Right atrium auricular region (tissue), 2 donors: ENCODE data around the gene FMOD. TPM values are rescaled to one million over a fixed set of nuclear protein-coding genes. Genes with fewer than 3 reads are reported as not detected.

Experiments used
- DNase-seq: peaks from one replicate; pipeline ENCODE4 v3.0.0-alpha.2; 2019; ENCODE audit warnings: low spot score
- H3K27ac ChIP-seq, 2 donors: fragments of 200-600 bp; sonication (generic); 1 replicate in 1 of 2; 2 replicates in 1 of 2; pipeline ENCODE4 v1.5.1; 2016 to 2019
- H3K27me3 ChIP-seq, 2 donors: fragments of 200-600 bp; sonication (generic); one replicate each; pipeline versions ENCODE4 v1.5.1 to v1.6.0; 2017 to 2019
- H3K36me3 ChIP-seq: fragments of 200-600 bp; sonication (generic); one replicate; pipeline ENCODE4 v1.5.1; 2016
- H3K4me1 ChIP-seq, 2 donors: fragments of 200-600 bp; sonication (generic); one replicate each; pipeline versions ENCODE4 v1.5.1 to v1.6.0; 2017 to 2019
- H3K4me3 ChIP-seq, 2 donors: fragments of 200-600 bp; sonication (generic); 1 replicate in 1 of 2; 2 replicates in 1 of 2; pipeline ENCODE4 v1.5.1; 2017 to 2019; ENCODE audit warnings: mild to moderate bottlenecking in 1 of 2, moderate library complexity in 1 of 2
- H3K9me3 ChIP-seq, 2 donors: fragments of 200-600 bp; sonication (generic); one replicate each; pipeline ENCODE4 v1.5.1; 2019
- CTCF ChIP-seq, 2 donors: fragments of 200-600 bp; sonication (generic); IDR thresholded peaks; one replicate each; pipeline ENCODE4 v1.5.1; 2019; ENCODE audit warnings: antibody characterized with exemption in 2 of 2
- total RNA-seq, 2 donors: library from RNA; depleted of rRNA; stranded (reverse); fragments of >200 nt; gene quantifications; one replicate each; pipeline ENCODE4 v1.1.0, GENCODE V29; 2016

Gene FMOD
- total RNA-seq, 2 donors from 2014 or later: 34.2 to 122 TPM

- H3K27me3 ChIP-seq: no peaks in the 10 kb centered on the region
- H3K36me3 ChIP-seq: no peaks in the 10 kb centered on the region
- no peak for DNase-seq
- peaks cover 0 to 24% of the 10 kb centered on the region in 2 donors for H3K4me1 ChIP-seq
- H3K27ac ChIP-seq: no peak overlapping the region
- TF ChIP-seq CTCF (IDR thresholded peaks at IDR 0.05): no peak
- no peaks in the 10 kb centered on the region for H3K9me3 ChIP-seq
- H3K4me3 ChIP-seq: no peak overlapping the region
Measured at GRCh38 chr1:203367057-203367456, 16.1 kb upstream of the FMOD start.

GRCh38 chr1:203366476-203366875 lies 15.6 kb upstream of the FMOD start:
- no peaks in the 10 kb centered on the region for H3K36me3 ChIP-seq
- H3K4me1 ChIP-seq: peaks cover 0 to 24% of the 10 kb centered on the region in 2 donors
- H3K27ac ChIP-seq: no peak overlapping the region
- H3K4me3 ChIP-seq: no peak overlapping the region
- H3K9me3 ChIP-seq: no peaks in the 10 kb centered on the region
- TF ChIP-seq CTCF (IDR thresholded peaks at IDR 0.05): no peak
- DNase-seq: no peak
- no peaks in the 10 kb centered on the region for H3K27me3 ChIP-seq

GRCh38 chr1:203364806-203365205 lies 13.9 kb upstream of the FMOD start:
- no peak for DNase-seq
- H3K27me3 ChIP-seq: no peaks in the 10 kb centered on the region
- H3K9me3 ChIP-seq: no peaks in the 10 kb centered on the region
- TF ChIP-seq CTCF (IDR thresholded peaks at IDR 0.05): no peak
- no peak overlapping the region for H3K4me3 ChIP-seq
- peak overlapping the region; percentile 2 to 21 for H3K27ac ChIP-seq
- peaks cover 0 to 24% of the 10 kb centered on the region in 2 donors for H3K4me1 ChIP-seq
- no peaks in the 10 kb centered on the region for H3K36me3 ChIP-seq

GRCh38 chr1:203364094-203364801 lies 13.3 kb upstream of the FMOD start:
- peak overlapping the region; percentile 2 to 21 for H3K27ac ChIP-seq
- no peaks in the 10 kb centered on the region for H3K27me3 ChIP-seq
- no peak for TF ChIP-seq CTCF (IDR thresholded peaks at IDR 0.05)
- H3K4me1 ChIP-seq: peaks cover 0 to 21% of the 10 kb centered on the region in 2 donors
- no peaks in the 10 kb centered on the region for H3K36me3 ChIP-seq
- DNase-seq: peak; percentile 90
- H3K4me3 ChIP-seq: no peak overlapping the region
- no peaks in the 10 kb centered on the region for H3K9me3 ChIP-seq

- TF ChIP-seq CTCF (IDR thresholded peaks at IDR 0.05): no peak
- peaks cover 0 to 12% of the 10 kb centered on the region in 2 donors for H3K4me1 ChIP-seq
- H3K4me3 ChIP-seq: no peak overlapping the region
- DNase-seq: no peak
- H3K27me3 ChIP-seq: no peaks in the 10 kb centered on the region
- no peaks in the 10 kb centered on the region for H3K36me3 ChIP-seq
- no peak overlapping the region for H3K27ac ChIP-seq
- H3K9me3 ChIP-seq: no peaks in the 10 kb centered on the region
Measured at GRCh38 chr1:203362720-203363025, 11.8 kb upstream of the FMOD start.
